ENCODE results near the gene PPP1R15B. TPM values are rescaled to one million over a fixed set of nuclear protein-coding genes. Genes with fewer than 3 reads are reported as not detected.

The PPP1R15B gene
- 21.6 and 23.6 TPM in 2 replicates for total RNA-seq

GRCh38 chr1:204411451-204412204, at the start of gene PPP1R15B:
PPP1R15B (minus strand) TSS chr1:204411817; CDS start chr1:204411411, 406 bp downstream.

GRCh38 chr1:204359474-204360255, 52.0 kb downstream of the PPP1R15B start, which contains the start of gene PLEKHA6:
PLEKHA6 (minus strand) TSS chr1:204359929; CDS start chr1:204273727, 86,202 bp downstream.

Other genes starting within 250 kb of the PPP1R15B start
- 1.1 and 2.9 TPM in 2 replicates for gene REN, start 245.5 kb downstream of the PPP1R15B start, total RNA-seq
- 0.18 TPM in 1 of 2 replicates, not detected in the other for gene KISS1, start 215.3 kb downstream of the PPP1R15B start, total RNA-seq
- not detected in 2 replicates for gene GOLT1A, start 197.8 kb downstream of the PPP1R15B start, total RNA-seq
- gene PLEKHA6, start 51.9 kb downstream of the PPP1R15B start, total RNA-seq: 3.5 and 3.9 TPM in 2 replicates
- under 0.01 and 0.53 TPM in 2 replicates for gene PIK3C2B, start 83.0 kb upstream of the PPP1R15B start, total RNA-seq
- gene MDM4, start 104.6 kb upstream of the PPP1R15B start, total RNA-seq: 3.2 and 7.6 TPM in 2 replicates

Data from myometrial cell (primary cell).